GM21529 (cell line): ENCODE results near the gene AICDA.

Experiments
- ATAC-seq: cut with Tn5 transposase; IDR thresholded peaks from one replicate; pipeline ENCODE4 v1.9.1; 2021; ENCODE audit not compliant: unreplicated experiment

Gene AICDA

GRCh38 chr12:8556531-8557097 is 56.0 kb downstream of the AICDA start:
- ATAC-seq, result no peak

GRCh38 chr12:8554451-8555195 is 58.0 kb downstream of the AICDA start:
- no peak for ATAC-seq

- ATAC-seq, result no peak
Measured at GRCh38 chr12:8553088-8553627, 59.5 kb downstream of the AICDA start.
